Measurements from ENCODE around the gene SLC9A8. TPM values are rescaled to one million over a fixed set of nuclear protein-coding genes. Genes with fewer than 3 reads are reported as not detected.
"Not testable (repeated sequence)": the region's sequence is repeated elsewhere in the genome, so short reads cannot be mapped to it uniquely, and the experiment has no call there.

The SLC9A8 gene
- total RNA-seq, 1 experiment from 2014 or later: 21.4 TPM

DNA sequence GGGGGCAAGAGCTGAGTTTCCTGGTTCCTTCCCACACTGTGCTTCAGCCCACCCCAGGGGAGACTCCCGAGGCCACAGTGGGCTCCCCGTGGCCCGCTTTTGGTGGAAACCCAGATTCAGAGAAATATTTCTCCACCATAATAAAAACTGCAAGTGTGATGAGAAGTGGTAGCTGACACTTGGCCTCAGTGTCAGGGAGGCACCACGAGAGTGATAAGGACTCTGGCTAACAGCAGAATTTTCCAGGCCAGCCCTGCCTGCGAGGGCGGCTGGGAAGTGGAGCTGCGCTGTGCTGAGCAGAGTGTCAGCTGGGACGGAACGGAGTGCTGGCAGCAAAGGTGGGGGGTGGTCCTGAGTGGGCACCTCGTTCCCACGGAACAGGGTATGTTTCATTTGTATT is 80.2 kb downstream of the SLC9A8 start:
- Histone ChIP-seq H3K9me3 (ENCODE audit: insufficient read depth, low read depth) (no peaks in the 10 kb centered on the region), H4K20me1 (ENCODE audit: insufficient read depth) (no peaks in the 10 kb centered on the region), H3K36me3 (ENCODE audit: low read depth) (no peaks in the 10 kb centered on the region), H3K4me3 (no peak overlapping the region), H3K27ac (no peak overlapping the region), H2AFZ (no peak overlapping the region), H3K27me3 (ENCODE audit: insufficient read depth, low read depth) (no peaks in the 10 kb centered on the region), H3F3A (ENCODE audit: insufficient read depth, low read depth) (peaks cover 21% of the 10 kb centered on the region), H3K79me2 (ENCODE audit: low read depth) (no peaks in the 10 kb centered on the region), H3K4me1 (replicated peaks; ENCODE audit: insufficient read depth) (peaks cover 32% of the 10 kb centered on the region), H3K9me2 (ENCODE audit: insufficient read depth) (no peaks in the 10 kb centered on the region), H3K4me2 (no peak overlapping the region)
- no TSS peak for BruUV-seq (replicated peaks)
- TF ChIP-seq, protein P1, sequence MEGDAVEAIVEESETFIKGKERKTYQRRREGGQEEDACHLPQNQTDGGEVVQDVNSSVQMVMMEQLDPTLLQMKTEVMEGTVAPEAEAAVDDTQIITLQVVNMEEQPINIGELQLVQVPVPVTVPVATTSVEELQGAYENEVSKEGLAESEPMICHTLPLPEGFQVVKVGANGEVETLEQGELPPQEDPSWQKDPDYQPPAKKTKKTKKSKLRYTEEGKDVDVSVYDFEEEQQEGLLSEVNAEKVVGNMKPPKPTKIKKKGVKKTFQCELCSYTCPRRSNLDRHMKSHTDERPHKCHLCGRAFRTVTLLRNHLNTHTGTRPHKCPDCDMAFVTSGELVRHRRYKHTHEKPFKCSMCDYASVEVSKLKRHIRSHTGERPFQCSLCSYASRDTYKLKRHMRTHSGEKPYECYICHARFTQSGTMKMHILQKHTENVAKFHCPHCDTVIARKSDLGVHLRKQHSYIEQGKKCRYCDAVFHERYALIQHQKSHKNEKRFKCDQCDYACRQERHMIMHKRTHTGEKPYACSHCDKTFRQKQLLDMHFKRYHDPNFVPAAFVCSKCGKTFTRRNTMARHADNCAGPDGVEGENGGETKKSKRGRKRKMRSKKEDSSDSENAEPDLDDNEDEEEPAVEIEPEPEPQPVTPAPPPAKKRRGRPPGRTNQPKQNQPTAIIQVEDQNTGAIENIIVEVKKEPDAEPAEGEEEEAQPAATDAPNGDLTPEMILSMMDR (conservative IDR thresholded peaks at IDR 0.05): no peak
- TF ChIP-seq EZH2 (IDR thresholded peaks at IDR 0.05; ENCODE audit: low read depth): no peak
- DNase-seq: no peak
- ChIA-PET POLR2A (ENCODE audit: unreplicated experiment) (interaction anchor here (0.6 kb wide), 1 partner anchor 37 kb away, joined by 5 read pairs; no protein-coding TSS in a partner anchor), CTCF (no interaction called here)
- intact Hi-C loops (cut with micrococcal nuclease; ENCODE audit: unreplicated experiment): no loop called here

DNA sequence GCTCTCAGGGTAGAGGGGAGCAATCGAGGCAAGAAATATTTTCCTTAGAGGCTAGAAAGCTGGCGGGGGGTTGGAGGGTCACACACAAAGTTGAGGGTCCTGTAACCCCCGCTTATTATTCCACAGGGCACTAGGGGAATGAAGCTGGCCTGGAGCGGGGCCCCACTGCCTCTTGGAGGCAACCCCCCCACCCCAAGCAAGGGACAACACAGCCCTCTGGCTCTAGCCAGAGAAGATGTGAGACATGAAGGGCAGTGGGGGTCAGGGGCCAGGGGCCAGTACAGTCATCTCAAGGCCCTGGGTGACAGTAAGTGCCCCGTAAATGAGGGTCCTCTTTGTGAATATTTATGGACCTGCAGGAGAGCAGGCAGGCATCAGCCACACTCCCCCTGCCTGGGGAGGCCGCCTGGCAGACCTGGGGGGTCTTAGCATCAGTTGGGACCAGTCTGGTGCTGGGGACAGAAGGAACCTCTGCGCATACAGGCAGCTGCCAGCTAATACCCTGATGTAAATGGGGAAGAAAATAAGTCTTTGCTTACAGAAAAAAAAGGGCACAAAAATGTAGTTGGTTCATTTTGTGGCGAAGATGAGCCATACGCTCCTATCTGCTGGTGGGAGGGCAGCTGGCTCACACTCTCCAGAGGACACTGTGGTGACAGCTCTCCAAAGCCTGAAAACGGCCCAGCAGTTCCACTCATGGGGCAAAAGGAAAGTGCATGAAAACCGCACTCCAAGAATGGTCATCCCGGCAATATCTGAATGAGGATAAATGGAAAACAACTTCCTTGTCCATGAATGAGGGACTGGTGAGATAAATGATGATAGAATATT is 80.8 kb downstream of the SLC9A8 start:
- H3F3A ChIP-seq (ENCODE audit: insufficient read depth, low read depth): peaks cover 15% of the 10 kb centered on the region; the same call in 1 of the 2 replicates
- intact Hi-C loops (cut with micrococcal nuclease; ENCODE audit: unreplicated experiment): no loop called here
- no peak overlapping the region for H2AFZ ChIP-seq
- H3K4me3 ChIP-seq: no peak overlapping the region
- no TSS peak for BruUV-seq (replicated peaks)
- CTCF ChIA-PET: interaction anchor here (0.6 kb wide), 3 partner anchors 24 to 222 kb away, joined by 3 to 8 read pairs (median 4); no protein-coding TSS in a partner anchor
- H3K79me2 ChIP-seq (ENCODE audit: low read depth): no peaks in the 10 kb centered on the region
- H3K9me2 ChIP-seq (ENCODE audit: insufficient read depth): no peaks in the 10 kb centered on the region
- no peaks in the 10 kb centered on the region for H4K20me1 ChIP-seq (ENCODE audit: insufficient read depth)
- no peak overlapping the region for H3K4me2 ChIP-seq
- no peaks in the 10 kb centered on the region for H3K36me3 ChIP-seq (ENCODE audit: low read depth)
- no peak overlapping the region for H3K27ac ChIP-seq
- POLR2A ChIA-PET (ENCODE audit: unreplicated experiment): interaction anchor here (0.6 kb wide), 1 partner anchor 36 kb away, joined by 5 read pairs; no protein-coding TSS in a partner anchor
- no peaks in the 10 kb centered on the region for H3K27me3 ChIP-seq (ENCODE audit: insufficient read depth, low read depth)
- TF ChIP-seq, protein P1 (conservative IDR thresholded peaks at IDR 0.05): no peak
- no peak for TF ChIP-seq EZH2 (IDR thresholded peaks at IDR 0.05; ENCODE audit: low read depth)
- no peak for DNase-seq
- peaks cover 26% of the 10 kb centered on the region for H3K4me1 ChIP-seq (replicated peaks; ENCODE audit: insufficient read depth)
- H3K9me3 ChIP-seq (ENCODE audit: insufficient read depth, low read depth): no peaks in the 10 kb centered on the region

DNA sequence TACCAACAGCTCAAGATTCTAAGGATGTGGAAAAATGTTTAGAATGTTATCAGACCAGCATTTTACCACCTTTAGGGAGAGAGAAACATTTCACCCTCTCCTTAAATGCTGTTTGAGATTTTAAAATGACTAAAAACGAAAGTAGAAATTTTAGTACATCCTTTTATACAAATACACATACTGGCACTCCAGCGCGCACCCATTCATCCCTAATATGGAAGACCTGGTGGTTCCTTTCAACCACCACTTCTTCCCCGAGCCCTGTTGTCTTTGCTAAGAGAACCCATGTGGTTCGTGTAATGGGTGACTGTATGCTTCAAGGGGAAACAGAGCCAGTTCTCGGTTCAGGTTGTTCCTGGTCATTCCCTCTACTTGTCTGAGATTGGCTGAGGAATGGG is 81.4 kb downstream of the SLC9A8 start:
- Histone ChIP-seq H3K4me3 (no peak overlapping the region), H3K36me3 (ENCODE audit: low read depth) (no peaks in the 10 kb centered on the region), H3K9me2 (ENCODE audit: insufficient read depth) (no peaks in the 10 kb centered on the region), H3K27me3 (ENCODE audit: insufficient read depth, low read depth) (no peaks in the 10 kb centered on the region), H3K9me3 (ENCODE audit: insufficient read depth, low read depth) (no peaks in the 10 kb centered on the region), H3K27ac (no peak overlapping the region), H3F3A (ENCODE audit: insufficient read depth, low read depth) (peaks cover 9% of the 10 kb centered on the region; the same call in 1 of the 2 replicates), H2AFZ (no peak overlapping the region), H4K20me1 (ENCODE audit: insufficient read depth) (no peaks in the 10 kb centered on the region), H3K4me1 (replicated peaks; ENCODE audit: insufficient read depth) (peaks cover 20% of the 10 kb centered on the region), H3K4me2 (no peak overlapping the region), H3K79me2 (ENCODE audit: low read depth) (no peaks in the 10 kb centered on the region)
- CTCF ChIA-PET: interaction anchor here (0.6 kb wide), 1 partner anchor 209 kb away, joined by 8 read pairs; no protein-coding TSS in a partner anchor
- BruUV-seq (replicated peaks): no TSS peak
- DNase-seq: no peak
- POLR2A ChIA-PET (ENCODE audit: unreplicated experiment): no interaction called here
- TF ChIP-seq, protein P1 (conservative IDR thresholded peaks at IDR 0.05): no peak
- no peak for TF ChIP-seq EZH2 (IDR thresholded peaks at IDR 0.05; ENCODE audit: low read depth)
- intact Hi-C loops (cut with micrococcal nuclease; ENCODE audit: unreplicated experiment): no loop called here

DNA sequence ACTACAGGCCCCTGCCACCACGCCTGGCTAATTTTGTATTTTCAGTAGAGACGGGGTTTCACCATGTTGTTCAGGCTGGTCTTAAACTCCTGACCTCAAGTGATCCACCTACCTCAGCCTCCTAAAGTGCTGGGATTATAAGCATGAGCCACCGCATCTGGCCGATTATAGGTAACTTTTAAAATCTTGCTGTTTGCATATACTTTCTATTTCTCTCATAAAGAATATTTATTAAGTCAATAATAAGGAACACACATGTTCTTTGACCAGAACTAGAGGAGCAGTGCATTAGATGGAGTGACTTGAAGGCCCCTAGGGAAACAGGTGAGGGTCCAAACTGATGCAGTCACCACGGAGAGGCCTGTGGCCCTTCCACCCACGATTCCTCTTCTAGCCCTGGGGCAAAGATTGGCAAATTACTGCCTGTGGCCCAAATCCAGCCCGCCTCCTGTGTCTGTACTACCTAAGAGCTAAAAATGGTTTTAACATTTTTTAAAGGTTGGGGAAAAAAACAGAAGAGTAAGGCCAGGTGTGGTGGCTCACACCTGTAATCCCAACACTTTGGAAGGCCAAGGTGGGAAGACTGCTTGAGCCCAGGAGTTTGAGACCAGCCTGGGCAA is 83.0 kb downstream of the SLC9A8 start:
- not testable (repeated sequence) for BruUV-seq (replicated peaks)

More for the DNA sequence above, 83.0 kb downstream of the SLC9A8 start:
- H3K79me2 ChIP-seq (ENCODE audit: low read depth); DNase-seq; H3K27me3 ChIP-seq (ENCODE audit: insufficient read depth, low read depth); CTCF ChIA-PET; H2AFZ ChIP-seq; H3K9me2 ChIP-seq (ENCODE audit: insufficient read depth); H3K27ac ChIP-seq; intact Hi-C loops (cut with micrococcal nuclease; ENCODE audit: unreplicated experiment); H3K4me2 ChIP-seq; H3K4me3 ChIP-seq; POLR2A ChIA-PET (ENCODE audit: unreplicated experiment); H4K20me1 ChIP-seq (ENCODE audit: insufficient read depth); H3K9me3 ChIP-seq (ENCODE audit: insufficient read depth, low read depth); H3K36me3 ChIP-seq (ENCODE audit: low read depth): not testable (repeated sequence)
- Histone ChIP-seq H3F3A (ENCODE audit: insufficient read depth, low read depth) (peaks cover 12% of the 10 kb centered on the region; the same call in 1 of the 2 replicates), H3K4me1 (replicated peaks; ENCODE audit: insufficient read depth) (peaks cover 11% of the 10 kb centered on the region; the same call in 1 of the 2 replicates)
